Naive thymus-derived CD8-positive, alpha-beta T cell (primary cell): ENCODE data around the gene AQP3. TPM values are rescaled to one million over a fixed set of nuclear protein-coding genes. Genes with fewer than 3 reads are reported as not detected.
"Not testable (repeated sequence)": the region's sequence is repeated elsewhere in the genome, so short reads cannot be mapped to it uniquely, and the experiment has no call there.

ENCODE experiments used
- ATAC-seq, 2 donors: fragments of 150-1000 bp; cut with Tn5 transposase in 1 of 2; sonication (Bioruptor Pico), chemical (Tn5 transposase) in 1 of 2; 1 replicate in 1 of 2; 2 replicates in 1 of 2; pipeline ENCODE4 v1.10.0; 2021; ENCODE audit warnings: mild to moderate bottlenecking in 2 of 2, moderate library complexity in 2 of 2
- POLR2A ChIA-PET: fragments of 350-600 bp; sonication (Branson Sonifier 250); formaldehyde crosslinking; loops from one replicate; lab custom pipeline; 2021; ENCODE audit warnings: antibody characterized with exemption; lab: Charles Lee
- DNase-seq, 10 donors: peaks; one replicate each; pipeline versions ENCODE4 v3.0.0 to v3.0.0-alpha.2; 2020 to 2022
- H3K27ac Mint-ChIP-seq, 10 donors: one replicate each; pipeline ENCODE4 v1.8.0; 2020 to 2022; ENCODE audit warnings: mild to moderate bottlenecking in 10 of 10, mixed read lengths in 10 of 10, moderate library complexity in 4 of 10, inconsistent platforms in 1 of 10
- H3K27me3 Mint-ChIP-seq, 5 donors: one replicate each; pipeline ENCODE4 v1.8.0; 2021 to 2022; ENCODE audit warnings: mixed read lengths in 5 of 5
- H3K36me3 Mint-ChIP-seq, 3 donors: one replicate each; pipeline ENCODE4 v1.8.0; 2020 to 2022; ENCODE audit warnings: mixed read lengths in 3 of 3, mild to moderate bottlenecking in 2 of 3, inconsistent platforms in 1 of 3
- H3K4me1 Mint-ChIP-seq, 4 donors: one replicate each; pipeline ENCODE4 v1.8.0; 2021 to 2022; ENCODE audit warnings: mixed read lengths in 4 of 4
- H3K4me3 Mint-ChIP-seq, 10 donors: one replicate each; pipeline ENCODE4 v1.8.0; 2020 to 2022; ENCODE audit warnings: mild to moderate bottlenecking in 10 of 10, mixed read lengths in 10 of 10, moderate library complexity in 6 of 10, inconsistent platforms in 1 of 10
- H3K9me3 Mint-ChIP-seq, 9 donors: one replicate each; pipeline ENCODE4 v1.8.0; 2020 to 2022; ENCODE audit warnings: mixed read lengths in 9 of 9, mild to moderate bottlenecking in 3 of 9, inconsistent platforms in 1 of 9, moderate library complexity in 1 of 9
- polyA plus RNA-seq, 3 donors: library from polyadenylated mRNA; unstranded; fragments of 300-500 nt; fragmentation: Illumina TruSeq; gene quantifications; one replicate each; pipeline ENCODE4 v1.2.3, GENCODE V29; 2021
- total RNA-seq, 8 experiments: library from RNA in 2 of 8; stranded (reverse) in 2 of 8; gene quantifications; one replicate each; pipeline ENCODE4 v1.2.3 and lab custom pipeline; 2021 to 2026

The AQP3 gene
- 10 to 100 TPM; 71.6 to 72.8 TPM for total RNA-seq
- polyA plus RNA-seq, result 100 to 1,000 TPM; 124 to 166 (median 145) TPM
- total RNA-seq (lab: John Stamatoyannopoulos, UW), result 1.7 to 96.6 (median 40.9) reads per million in 6 experiments

DNA sequence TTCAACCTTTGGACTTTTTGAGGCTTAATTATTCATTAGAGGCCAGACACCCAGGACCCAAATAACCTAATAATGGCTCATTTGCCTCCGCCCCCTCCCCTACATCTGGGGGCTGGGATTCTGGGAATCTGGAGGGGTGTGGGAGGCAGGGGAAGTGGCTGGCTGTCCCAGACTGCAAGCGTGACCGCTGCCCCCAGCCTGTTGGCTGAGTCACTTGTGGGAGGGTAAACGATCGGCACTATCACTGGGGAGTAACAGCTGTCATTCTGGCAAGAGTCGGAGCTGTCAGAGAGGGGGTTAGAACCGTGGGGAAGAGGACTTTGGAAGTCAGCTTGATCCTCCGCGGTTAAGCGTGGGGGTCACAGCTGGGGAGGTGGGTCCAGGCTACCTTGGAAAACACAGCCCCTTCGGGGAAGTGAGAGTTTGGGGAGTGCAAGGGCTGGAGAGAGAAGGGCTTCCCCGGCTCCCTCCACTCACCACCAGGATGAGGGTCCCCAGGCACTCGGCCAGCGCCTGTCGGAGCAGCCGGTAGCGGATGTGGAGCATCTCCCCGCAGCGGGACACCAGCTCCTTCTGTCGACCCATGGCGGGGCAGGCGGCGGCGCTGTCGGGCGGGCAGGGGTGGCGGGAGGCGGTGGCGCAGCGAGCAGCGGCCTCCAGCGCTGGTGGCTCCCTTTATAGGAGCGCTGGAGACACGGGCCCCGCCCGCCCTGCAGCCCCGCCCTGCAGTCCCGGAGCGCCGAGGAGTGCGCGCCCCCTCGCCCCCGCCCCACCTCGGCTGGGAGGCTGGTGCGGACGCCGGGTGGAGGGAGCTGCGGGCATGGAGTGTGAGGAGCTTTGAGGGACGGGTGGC lies at the start of gene AQP3:
Gene AQP3, minus strand, starts transcription at position 648 of the 853 bp plus-strand sequence. Its CDS starts 63 bp downstream, at position 585.
- POLR2A ChIA-PET, result interaction anchor here (0.5 to 9.7 kb wide), 19 partner anchors 9 to 193 kb away, joined by 3 to 93 read pairs (median 5); partner anchors contain the start of genes BAG1, CHMP5, NFX1 and NOL6
- H3K4me1 Mint-ChIP-seq, result peaks cover 25 to 72% (median 52%) of the 10 kb centered on the region in 4 donors

DNA sequence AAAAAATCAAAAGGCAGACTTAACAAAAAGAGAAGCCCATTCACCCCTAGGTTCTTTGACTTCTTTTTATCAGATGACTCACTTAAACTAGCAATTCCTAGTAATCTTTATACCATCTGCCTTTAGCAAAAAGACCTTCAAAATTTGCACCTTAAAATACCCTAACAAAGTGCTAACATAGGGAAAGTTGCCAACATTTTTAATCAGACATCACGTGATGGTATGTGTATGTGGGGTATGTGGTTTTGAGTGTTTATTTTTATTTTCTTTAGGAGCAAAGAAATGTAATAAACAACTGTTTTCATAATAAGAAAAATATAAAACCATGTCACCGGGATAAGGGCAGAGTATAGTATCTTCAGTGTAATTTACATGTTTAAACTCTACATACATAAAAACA lies 46.4 kb upstream of the AQP3 start:
- ATAC-seq, H3K27ac Mint-ChIP-seq, POLR2A ChIA-PET, H3K4me3 Mint-ChIP-seq, H3K27me3 Mint-ChIP-seq, DNase-seq, H3K36me3 Mint-ChIP-seq, H3K9me3 Mint-ChIP-seq, H3K4me1 Mint-ChIP-seq: not testable (repeated sequence)

More for the DNA sequence above, at the start of gene AQP3:
- DNase-seq (peak; percentile 56 to 85 (median 68)), ATAC-seq (peak; percentile 50 to 70)
- peak within 1 kb of the TSS; percentile 92 to 98 (median 96) for H3K27ac Mint-ChIP-seq
- H3K36me3 Mint-ChIP-seq, result peaks cover 0 to 19% (median 0%) of the 10 kb centered on the region in 3 donors
- H3K9me3 Mint-ChIP-seq, result no peaks in the 10 kb centered on the region
- peak within 1 kb of the TSS; percentile 90 to 99 (median 95) for H3K4me3 Mint-ChIP-seq
- H3K27me3 Mint-ChIP-seq, result no peaks in the 10 kb centered on the region

DNA sequence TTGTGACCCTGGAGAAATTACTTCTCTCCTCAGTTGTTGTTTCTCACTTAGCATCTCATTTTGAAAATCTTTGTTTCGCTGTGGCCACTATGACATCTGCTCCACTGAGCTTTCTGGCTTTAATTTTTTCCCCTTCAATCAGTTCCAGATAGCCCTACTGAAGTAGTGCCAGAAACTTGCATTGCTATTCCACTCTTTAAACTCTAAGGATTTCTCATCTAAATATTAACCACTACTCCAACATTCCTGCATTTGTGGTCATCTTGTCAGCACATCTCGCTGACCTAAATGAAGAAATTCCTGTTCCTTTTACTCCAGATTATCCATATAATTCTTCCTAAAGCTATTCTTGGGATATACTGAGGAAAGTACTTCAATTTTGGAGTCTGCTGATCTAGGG lies 41.7 kb upstream of the AQP3 start:
- H3K36me3 Mint-ChIP-seq, result no peaks in the 10 kb centered on the region
- H3K9me3 Mint-ChIP-seq, result no peaks in the 10 kb centered on the region
- peaks cover 0 to 5% (median 2%) of the 10 kb centered on the region in 5 donors for H3K27me3 Mint-ChIP-seq
- H3K4me1 Mint-ChIP-seq, result no peaks in the 10 kb centered on the region
- POLR2A ChIA-PET, result no interaction called here
- ATAC-seq (no peak), DNase-seq (no peak)
- H3K27ac Mint-ChIP-seq, result no peak overlapping the region
- no peak overlapping the region for H3K4me3 Mint-ChIP-seq

GRCh38 chr9:33485312-33485711 lies 37.9 kb upstream of the AQP3 start:
- H3K36me3 Mint-ChIP-seq, H3K27ac Mint-ChIP-seq, H3K4me1 Mint-ChIP-seq, H3K27me3 Mint-ChIP-seq, H3K9me3 Mint-ChIP-seq, DNase-seq, ATAC-seq, POLR2A ChIA-PET, H3K4me3 Mint-ChIP-seq: not testable (repeated sequence)

DNA sequence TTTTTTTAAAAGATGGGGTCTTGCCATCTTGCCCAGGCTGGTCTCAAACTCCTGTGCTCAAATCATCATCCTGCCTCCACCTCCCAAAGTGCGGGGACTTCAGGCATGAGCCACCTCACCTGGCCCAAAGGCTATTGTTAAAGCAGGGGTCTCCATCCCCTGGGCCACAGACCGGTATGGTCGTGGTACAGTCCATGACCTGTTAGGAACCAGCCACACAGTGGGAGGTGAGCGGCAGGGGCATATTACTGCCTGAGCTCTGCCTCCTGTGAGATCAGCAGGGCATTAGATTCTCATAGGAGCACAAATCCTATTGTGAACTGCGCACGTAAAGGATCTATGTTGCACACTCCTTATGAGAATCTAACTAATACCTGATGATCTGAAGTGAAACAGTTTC lies 33.6 kb upstream of the AQP3 start:
- H3K27ac Mint-ChIP-seq, result no peak overlapping the region
- ATAC-seq (no peak), DNase-seq (no peak)
- no peaks in the 10 kb centered on the region for H3K4me1 Mint-ChIP-seq
- H3K9me3 Mint-ChIP-seq, result no peaks in the 10 kb centered on the region
- no peak overlapping the region for H3K4me3 Mint-ChIP-seq
- POLR2A ChIA-PET, result no interaction called here
- H3K27me3 Mint-ChIP-seq, result no peaks in the 10 kb centered on the region
- H3K36me3 Mint-ChIP-seq, result peaks cover 0 to 3% (median 0%) of the 10 kb centered on the region in 3 donors

DNA sequence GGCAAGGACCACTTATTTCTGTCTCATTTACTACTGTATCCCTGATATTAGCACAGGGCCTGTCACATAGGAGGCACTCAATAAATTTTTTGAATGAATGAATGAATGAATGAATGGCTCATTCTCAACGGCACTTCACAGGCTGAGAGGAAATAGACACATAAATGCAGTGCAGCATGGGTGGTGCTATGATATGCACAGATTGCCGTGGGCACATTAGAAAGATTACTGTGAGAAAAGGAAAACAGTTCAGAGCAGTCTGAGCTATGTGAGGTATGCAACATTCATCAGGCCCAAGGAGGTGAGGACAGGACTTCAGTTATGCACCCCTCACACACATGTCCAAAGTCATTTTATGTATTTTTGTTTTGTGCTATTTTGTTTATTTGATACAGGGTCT lies 32.7 kb upstream of the AQP3 start:
- Mint-ChIP-seq H3K27me3 (no peaks in the 10 kb centered on the region), H3K9me3 (no peaks in the 10 kb centered on the region), H3K4me1 (no peaks in the 10 kb centered on the region), H3K36me3 (peaks cover 0 to 3% (median 0%) of the 10 kb centered on the region in 3 donors), H3K4me3 (no peak overlapping the region), H3K27ac (no peak overlapping the region)
- POLR2A ChIA-PET, result interaction anchor here (0.7 kb wide), 2 partner anchors 8 to 10 kb away, joined by 3 read pairs; no protein-coding TSS in a partner anchor
- ATAC-seq (no peak), DNase-seq (no peak)

DNA sequence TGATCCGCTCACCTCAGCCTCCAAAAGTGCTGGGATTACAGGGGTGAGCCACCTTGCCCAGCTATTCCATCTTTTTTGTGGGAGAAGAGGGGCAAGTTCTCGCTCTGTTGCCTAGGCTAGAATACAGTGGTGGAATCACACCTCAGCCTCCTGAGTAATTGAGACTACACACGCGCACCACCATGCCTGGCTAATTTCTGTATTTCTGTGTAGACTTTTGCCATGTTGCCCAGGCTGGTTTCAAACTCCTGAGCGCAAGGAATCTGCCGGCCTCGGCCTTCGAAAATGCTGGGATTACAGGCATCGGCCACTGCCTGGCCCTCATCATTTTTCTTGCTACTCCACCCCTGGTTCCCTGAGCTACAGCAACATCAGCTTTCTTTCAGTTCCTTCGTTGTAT lies 29.1 kb upstream of the AQP3 start:
- POLR2A ChIA-PET, result no interaction called here
- ATAC-seq (no peak), DNase-seq (no peak)
- Mint-ChIP-seq H3K4me1 (peaks cover 5 to 30% (median 22%) of the 10 kb centered on the region in 4 donors), H3K9me3 (no peaks in the 10 kb centered on the region), H3K27ac (peak overlapping the region in 1 of 10 donors; percentile 83), H3K27me3 (no peaks in the 10 kb centered on the region), H3K36me3 (peaks cover 0 to 13% (median 1%) of the 10 kb centered on the region in 3 donors), H3K4me3 (no peak overlapping the region)

- Mint-ChIP-seq H3K36me3 (peaks cover 0 to 24% (median 7%) of the 10 kb centered on the region in 3 donors), H3K27ac (peak overlapping the region in 5 of 10 donors; percentile 16 to 80 (median 65)), H3K9me3 (no peaks in the 10 kb centered on the region), H3K27me3 (no peaks in the 10 kb centered on the region), H3K4me3 (peak overlapping the region in 3 of 10 donors; percentile 9 to 15 (median 11)), H3K4me1 (peaks cover 8 to 33% (median 26%) of the 10 kb centered on the region in 4 donors)
- no peak for DNase-seq
- ATAC-seq, result no peak
- POLR2A ChIA-PET, result interaction anchor here (1.3 to 3.1 kb wide), 3 partner anchors 8 to 59 kb away, joined by 3 to 32 read pairs (median 5); partner anchors contain the start of gene AQP3
Observed at GRCh38 chr9:33475357-33475756, 28.0 kb upstream of the AQP3 start.

GRCh38 chr9:33473643-33474352 lies 26.4 kb upstream of the AQP3 start, which contains the start of gene NOL6:
NOL6 (minus strand) TSS chr9:33473924; CDS start chr9:33473842, 82 bp downstream.
- H3K4me1 Mint-ChIP-seq, result peaks cover 10 to 35% (median 28%) of the 10 kb centered on the region in 4 donors
- no peaks in the 10 kb centered on the region for H3K9me3 Mint-ChIP-seq
- peak; percentile 99 for ATAC-seq
- H3K27ac Mint-ChIP-seq, result peak within 1 kb of the TSS; percentile 91 to 98 (median 97)
- H3K4me3 Mint-ChIP-seq, result peak within 1 kb of the TSS; percentile 90 to 100 (median 98)
- H3K27me3 Mint-ChIP-seq, result no peaks in the 10 kb centered on the region
- POLR2A ChIA-PET, result interaction anchor here (0.6 to 3.9 kb wide), 15 partner anchors 12 to 652 kb away, joined by 3 to 55 read pairs (median 4); partner anchors contain the start of genes AQP3 and NFX1
- DNase-seq, result peak; percentile 85 to 99 (median 98)
- peaks cover 0 to 40% (median 13%) of the 10 kb centered on the region in 3 donors for H3K36me3 Mint-ChIP-seq

DNA sequence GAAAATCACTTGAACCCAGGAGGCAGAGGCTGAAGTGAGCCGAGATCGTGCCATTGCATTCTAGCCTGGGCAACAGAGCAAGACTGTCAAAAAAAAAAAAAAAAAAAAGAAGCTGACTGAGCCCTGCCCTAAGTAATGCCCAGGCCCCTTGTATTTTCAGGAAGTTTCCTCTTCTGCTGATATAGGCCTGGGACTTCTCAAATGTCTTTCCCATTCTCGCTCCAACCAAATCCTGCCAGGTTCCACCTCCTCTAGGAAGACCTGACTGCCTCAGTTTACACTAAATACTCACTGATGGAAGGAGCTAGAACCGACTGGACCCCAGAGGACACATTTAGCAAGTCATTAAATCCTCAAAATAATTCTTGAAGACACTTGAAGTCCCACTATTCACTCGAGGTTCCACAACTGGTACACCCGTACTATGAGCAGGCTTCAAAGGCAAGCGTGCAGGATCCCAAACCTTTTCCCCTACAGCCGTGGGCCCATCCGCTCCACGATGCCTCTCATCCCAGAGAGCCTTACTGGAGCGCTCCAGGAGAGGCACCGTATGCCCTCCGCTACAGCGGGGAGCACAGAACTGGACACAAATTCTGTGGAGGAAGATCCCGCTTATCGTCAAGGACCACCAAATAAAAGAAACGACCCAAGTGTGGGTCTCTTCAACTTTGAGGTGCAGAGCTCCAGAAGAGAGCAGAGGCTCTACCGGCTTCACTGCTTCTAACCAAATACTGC lies 25.7 kb upstream of the AQP3 start:
- DNase-seq (no peak), ATAC-seq (no peak)
- POLR2A ChIA-PET, result interaction anchor here (0.6 to 3.9 kb wide), 10 partner anchors 11 to 183 kb away, joined by 3 to 55 read pairs (median 10); partner anchors contain the start of genes AQP3 and NFX1
- Mint-ChIP-seq H3K4me3 (peak overlapping the region; percentile 90 to 100 (median 98)), H3K36me3 (peaks cover 0 to 47% (median 13%) of the 10 kb centered on the region in 3 donors), H3K27ac (peak overlapping the region; percentile 91 to 98 (median 97)), H3K27me3 (no peaks in the 10 kb centered on the region), H3K9me3 (no peaks in the 10 kb centered on the region), H3K4me1 (peaks cover 10 to 35% (median 28%) of the 10 kb centered on the region in 4 donors)

DNA sequence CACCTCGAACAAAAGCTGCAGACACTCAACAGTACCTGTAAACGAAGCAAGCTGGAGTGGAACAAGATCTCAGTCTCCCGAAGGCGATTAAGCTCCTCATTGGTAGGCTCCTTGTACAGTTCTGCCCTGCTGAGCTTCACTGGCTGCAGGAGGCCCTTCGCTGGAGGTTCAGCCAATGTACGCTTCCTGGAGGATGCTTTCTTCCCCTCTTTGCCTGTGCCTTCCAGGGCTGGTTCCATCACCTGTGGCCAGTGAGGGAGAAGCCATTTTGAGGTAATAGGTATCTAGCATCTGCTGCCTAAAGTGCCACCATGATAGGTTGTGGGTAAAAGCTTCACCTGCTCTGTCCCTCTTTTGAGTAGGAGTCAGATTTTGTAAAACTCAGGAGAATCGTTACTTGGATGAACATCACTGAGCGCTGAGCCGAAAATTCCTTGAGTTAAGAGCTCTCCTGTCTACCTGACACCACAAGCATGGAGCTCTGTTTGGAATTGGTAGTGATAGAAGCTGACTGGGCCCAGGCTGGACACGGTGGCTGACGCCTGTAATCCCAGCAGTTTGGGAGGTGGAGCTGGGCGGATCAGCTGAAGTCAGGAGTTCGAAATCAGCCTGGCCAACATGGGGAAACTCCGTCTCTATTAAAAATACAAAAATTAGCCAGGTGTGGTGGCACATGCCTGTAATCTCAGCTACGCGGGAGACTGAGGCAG lies 24.9 kb upstream of the AQP3 start:
- Mint-ChIP-seq H3K9me3 (no peaks in the 10 kb centered on the region), H3K27me3 (no peaks in the 10 kb centered on the region), H3K36me3 (peaks cover 0 to 51% (median 13%) of the 10 kb centered on the region in 3 donors), H3K27ac (peak overlapping the region in 6 of 10 donors; percentile 11 to 68 (median 42)), H3K4me3 (peak overlapping the region; percentile 75 to 100 (median 98)), H3K4me1 (peaks cover 10 to 35% (median 28%) of the 10 kb centered on the region in 4 donors)
- POLR2A ChIA-PET, result interaction anchor here (0.7 to 3.9 kb wide), 8 partner anchors 8 to 182 kb away, joined by 3 to 55 read pairs (median 15); partner anchors contain the start of genes AQP3 and NFX1
- no peak for ATAC-seq
- DNase-seq, result no peak
